A673 (cell line): ENCODE measurements around the gene C5orf52. TPM values are rescaled to one million over a fixed set of nuclear protein-coding genes. Genes with fewer than 3 reads are reported as not detected.

Experiments used
- BruUV-seq: library from RNA; stranded (reverse); fragments of 400-500 nt; replicated peaks from 2 replicates; lab custom pipeline; 2021; lab: Mats Ljungman, UMichigan
- CTCF ChIA-PET: fragments of 300-600 bp; sonication (Branson Sonifier 250); formaldehyde crosslinking; loops from one replicate; lab custom pipeline; 2022; ENCODE audit warnings: antibody characterized with exemption; lab: Charles Lee
- POLR2A ChIA-PET: fragments of 300-600 bp; sonication (Branson Sonifier 250); formaldehyde crosslinking; loops from one replicate; lab custom pipeline; 2022; ENCODE audit warnings: antibody characterized with exemption; ENCODE audit not compliant: low non-redundant PET; lab: Charles Lee
- DNase-seq: peaks from one replicate; pipeline ENCODE4 v3.0.0-alpha.2; 2015; ENCODE audit warnings: low spot score
- H3K27ac ChIP-seq: fragments of 200-600 bp; sonication (generic); 2 replicates; pipeline ENCODE4 v1.5.1; 2016; ENCODE audit warnings: mixed run types, low read depth, mild to moderate bottlenecking, mixed read lengths, antibody characterized with exemption, low read length; ENCODE audit not compliant: poor library complexity, severe bottlenecking
- H3K27me3 ChIP-seq: fragments of 200-600 bp; sonication (generic); replicated peaks from 2 replicates; pipeline ENCODE4 v1.6.1; 2017; ENCODE audit warnings: mixed run types, low read depth, mild to moderate bottlenecking, mixed read lengths, antibody characterized with exemption, low read length; ENCODE audit not compliant: insufficient read depth, poor library complexity
- H3K36me3 ChIP-seq: fragments of 200-600 bp; sonication (generic); 2 replicates; pipeline ENCODE4 v1.6.1; 2016; ENCODE audit warnings: mixed run types, mild to moderate bottlenecking, mixed read lengths, antibody characterized with exemption, low read length; ENCODE audit not compliant: insufficient read depth, poor library complexity, severe bottlenecking
- H3K4me1 ChIP-seq: fragments of 200-600 bp; sonication (generic); 2 replicates; pipeline ENCODE4 v1.6.1; 2017; ENCODE audit warnings: mixed run types, mild to moderate bottlenecking, mixed read lengths, antibody characterized with exemption, low read length; ENCODE audit not compliant: insufficient read depth, poor library complexity, severe bottlenecking
- H3K4me3 ChIP-seq: fragments of 200-600 bp; sonication (generic); 2 replicates; pipeline ENCODE4 v1.5.1; 2016; ENCODE audit warnings: low read depth, mixed run types, mild to moderate bottlenecking, mixed read lengths, low read length; ENCODE audit not compliant: poor library complexity, severe bottlenecking
- H3K9me3 ChIP-seq: fragments of 200-600 bp; sonication (generic); 2 replicates; pipeline ENCODE4 v1.6.1; 2016; ENCODE audit warnings: mixed run types, low read depth, mild to moderate bottlenecking, mixed read lengths, antibody characterized with exemption, low read length; ENCODE audit not compliant: poor library complexity, severe bottlenecking
- CTCF ChIP-seq: fragments of 300-800, 200-600 bp; sonication (generic); conservative IDR thresholded peaks from 2 replicates; pipeline ENCODE4 v1.5.1; 2017; ENCODE audit warnings: low read depth, mild to moderate bottlenecking, antibody characterized with exemption, low read length, moderate library complexity, mixed read lengths
- EZH2 ChIP-seq: fragments of 200-600 bp; sonication (generic); IDR thresholded peaks from 2 replicates; pipeline ENCODE4 v1.6.1; 2017; ENCODE audit warnings: borderline replicate concordance, low read depth, mild to moderate bottlenecking, mixed read lengths, antibody characterized with exemption, low read length; ENCODE audit not compliant: poor library complexity, severe bottlenecking
- intact Hi-C: fragments of 100-400 bp; cut with micrococcal nuclease; formaldehyde crosslinking; loops from one replicate; pipeline ENCODE4 v1.10.0; 2022; ENCODE audit not compliant: unreplicated experiment
- total RNA-seq: library from RNA; stranded (reverse); gene quantifications from 2 replicates; pipeline ENCODE4 v1.2.3, GENCODE V29; 2021

The C5orf52 gene
- total RNA-seq, 1 experiment from 2014 or later: not detected

DNA sequence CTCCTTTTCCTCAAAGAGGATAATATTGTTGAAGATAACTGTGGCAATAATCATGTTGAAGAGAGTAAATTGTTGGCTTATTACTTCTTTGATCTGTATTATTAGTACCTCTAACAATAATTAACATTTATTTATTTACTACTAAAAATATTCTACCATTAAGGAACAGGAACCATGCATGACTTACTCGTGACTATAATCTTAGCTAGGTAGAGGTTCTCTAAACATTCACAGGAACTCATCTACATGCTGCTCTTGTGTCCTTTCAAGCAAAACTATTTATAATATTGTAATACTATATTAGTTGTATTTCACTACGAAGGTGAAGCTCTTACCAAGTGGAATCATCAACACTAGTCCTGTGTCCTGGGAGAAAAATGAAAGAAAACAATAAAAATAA is 22.2 kb upstream of the C5orf52 start:
- H3K36me3 ChIP-seq: no peaks in the 10 kb centered on the region
- H3K9me3 ChIP-seq: no peaks in the 10 kb centered on the region
- no peaks in the 10 kb centered on the region for H3K27me3 ChIP-seq
- DNase-seq: no peak
- CTCF ChIA-PET: no interaction called here
- POLR2A ChIA-PET: no interaction called here
- no peak overlapping the region for H3K4me3 ChIP-seq
- TF ChIP-seq CTCF: no peak
- no peak for TF ChIP-seq EZH2
- intact Hi-C loops: no loop called here
- H3K4me1 ChIP-seq: no peaks in the 10 kb centered on the region
- no TSS peak for BruUV-seq
- H3K27ac ChIP-seq: no peak overlapping the region

- POLR2A ChIA-PET: no interaction called here
- intact Hi-C loops: no loop called here
- no peak for TF ChIP-seq EZH2
- TF ChIP-seq CTCF: no peak
- H3K4me3 ChIP-seq: no peak overlapping the region
- no peaks in the 10 kb centered on the region for H3K4me1 ChIP-seq
- CTCF ChIA-PET: interaction anchor here (0.6 kb wide), 1 partner anchor 1294 kb away, joined by 3 read pairs; no protein-coding TSS in a partner anchor
- no TSS peak for BruUV-seq
- no peaks in the 10 kb centered on the region for H3K27me3 ChIP-seq
- no peak for DNase-seq
- H3K9me3 ChIP-seq: no peaks in the 10 kb centered on the region
- H3K27ac ChIP-seq: no peak overlapping the region
- H3K36me3 ChIP-seq: no peaks in the 10 kb centered on the region
Observed at GRCh38 chr5:157650991-157651611, 20.2 kb upstream of the C5orf52 start.

DNA sequence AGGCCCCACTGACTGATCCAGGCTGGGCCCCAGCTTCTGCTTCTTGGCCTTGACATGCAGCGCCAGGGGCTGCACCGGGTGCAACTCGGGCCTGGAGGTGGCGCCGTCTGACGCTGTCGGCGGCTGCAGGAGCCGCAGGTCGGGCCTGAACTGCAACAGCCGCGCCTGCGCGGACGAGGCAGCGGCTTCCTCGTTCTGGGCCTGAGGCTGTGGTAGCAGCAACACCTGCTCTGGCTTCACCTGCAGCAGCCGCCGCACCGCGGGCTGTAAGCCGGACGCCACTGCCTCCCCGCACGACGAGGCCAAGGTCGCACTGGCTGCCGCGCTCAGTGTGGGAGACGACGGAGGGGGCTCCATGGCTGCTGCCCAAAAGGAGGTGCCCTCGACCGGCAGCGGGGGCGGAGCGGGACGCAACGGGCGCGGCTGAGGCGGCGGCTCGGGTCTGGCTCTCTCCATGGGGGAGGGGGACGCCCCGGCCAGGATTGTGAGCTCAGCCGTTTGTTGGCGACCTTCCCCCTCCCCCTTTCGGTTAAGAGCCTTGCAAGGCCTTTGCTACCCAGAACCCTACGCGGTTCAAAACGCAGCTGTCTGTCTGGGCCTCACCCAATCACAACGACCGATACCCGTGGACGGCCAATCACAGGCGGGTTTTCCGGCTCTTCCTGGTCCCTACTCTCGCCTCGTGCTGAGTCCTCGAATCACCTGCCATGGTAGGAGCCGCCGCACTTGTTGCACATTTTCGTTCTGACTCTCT is 19.5 kb upstream of the C5orf52 start:
- BruUV-seq: no TSS peak
- TF ChIP-seq EZH2: no peak
- TF ChIP-seq CTCF: peak; percentile 26; the same call in 1 of the 2 replicates
- H3K4me1 ChIP-seq: no peaks in the 10 kb centered on the region
- ChIA-PET POLR2A (no interaction called here), CTCF (interaction anchor here (0.6 kb wide), 1 partner anchor 1294 kb away, joined by 3 read pairs; no protein-coding TSS in a partner anchor)
- H3K9me3 ChIP-seq: no peaks in the 10 kb centered on the region
- H3K27ac ChIP-seq: no peak overlapping the region
- H3K27me3 ChIP-seq: no peaks in the 10 kb centered on the region
- no peaks in the 10 kb centered on the region for H3K36me3 ChIP-seq
- intact Hi-C loops: no loop called here
- H3K4me3 ChIP-seq: no peak overlapping the region
- peak; percentile 5 for DNase-seq
